Upper lobe of left lung (tissue), 4 donors: Measurements from ENCODE around the gene NUMA1.

Source experiments
- EP300 ChIP-seq, 4 donors: sonication (generic); formaldehyde crosslinking; IDR thresholded peaks; one replicate each; pipeline ENCODE4 v1.5.1; 2017; ENCODE audit warnings: antibody characterized with exemption in 4 of 4, control low read depth in 2 of 4
- POLR2A ChIP-seq, 4 donors: fragments of 450-650 bp; IDR thresholded peaks; one replicate each; pipeline ENCODE4 v1.5.1; 2016 to 2017; ENCODE audit warnings: antibody characterized with exemption in 4 of 4, mild to moderate bottlenecking in 2 of 4
- POLR2AphosphoS5 ChIP-seq, 2 donors: sonication (generic); formaldehyde crosslinking; IDR thresholded peaks; one replicate each; pipeline ENCODE4 v1.5.1; 2017; ENCODE audit warnings: antibody characterized with exemption in 2 of 2
- TF ChIP-seq, protein P1 (sequence below), 6 experiments: fragments of 450-650 bp in 4 of 6; fragments of 200-600 bp in 2 of 6; sonication (generic) in 2 of 6; IDR thresholded peaks; one replicate each; pipeline ENCODE4 v1.5.1; 2016 to 2019; ENCODE audit warnings: antibody characterized with exemption in 6 of 6

DNA sequence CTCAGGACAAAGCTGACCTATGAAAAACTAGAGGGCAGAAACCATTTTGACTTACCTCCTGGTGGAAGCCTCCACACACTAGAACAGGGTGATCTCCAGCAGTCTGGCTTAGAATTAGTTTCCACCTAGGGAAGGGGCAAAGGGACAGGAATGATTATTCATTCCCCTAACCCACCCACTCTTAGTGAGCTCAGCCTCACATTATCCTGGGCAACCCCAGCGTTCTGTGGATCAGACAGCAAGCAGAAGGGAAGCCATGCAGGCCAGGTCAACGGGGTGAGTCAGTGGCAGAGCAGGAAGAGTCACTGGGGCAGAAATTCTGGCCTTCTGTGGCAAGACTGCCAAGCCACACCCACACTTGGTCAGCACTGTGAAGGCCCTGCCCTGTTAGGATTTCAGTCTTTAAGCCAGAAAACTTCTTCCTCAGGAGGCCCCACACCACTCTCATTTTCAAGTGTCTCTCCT is 10.5 kb downstream of the NUMA1 start:
- TF ChIP-seq POLR2A (IDR thresholded peaks at IDR 0.05) (peak in 1 of 4 donors; percentile 66), EP300 (IDR thresholded peaks at IDR 0.05) (no peak), POLR2AphosphoS5 (IDR thresholded peaks at IDR 0.05) (peak; percentile 73 to 78)
- TF ChIP-seq, protein P1, sequence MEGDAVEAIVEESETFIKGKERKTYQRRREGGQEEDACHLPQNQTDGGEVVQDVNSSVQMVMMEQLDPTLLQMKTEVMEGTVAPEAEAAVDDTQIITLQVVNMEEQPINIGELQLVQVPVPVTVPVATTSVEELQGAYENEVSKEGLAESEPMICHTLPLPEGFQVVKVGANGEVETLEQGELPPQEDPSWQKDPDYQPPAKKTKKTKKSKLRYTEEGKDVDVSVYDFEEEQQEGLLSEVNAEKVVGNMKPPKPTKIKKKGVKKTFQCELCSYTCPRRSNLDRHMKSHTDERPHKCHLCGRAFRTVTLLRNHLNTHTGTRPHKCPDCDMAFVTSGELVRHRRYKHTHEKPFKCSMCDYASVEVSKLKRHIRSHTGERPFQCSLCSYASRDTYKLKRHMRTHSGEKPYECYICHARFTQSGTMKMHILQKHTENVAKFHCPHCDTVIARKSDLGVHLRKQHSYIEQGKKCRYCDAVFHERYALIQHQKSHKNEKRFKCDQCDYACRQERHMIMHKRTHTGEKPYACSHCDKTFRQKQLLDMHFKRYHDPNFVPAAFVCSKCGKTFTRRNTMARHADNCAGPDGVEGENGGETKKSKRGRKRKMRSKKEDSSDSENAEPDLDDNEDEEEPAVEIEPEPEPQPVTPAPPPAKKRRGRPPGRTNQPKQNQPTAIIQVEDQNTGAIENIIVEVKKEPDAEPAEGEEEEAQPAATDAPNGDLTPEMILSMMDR (IDR thresholded peaks at IDR 0.05): no peak
